Nucleus accumbens (tissue), 56 donors: ENCODE results near the gene PTGES.
A peak's percentile ranks its signal among the peaks of the same experiment; 100 is the strongest.

Experiments used
- DNase-seq, 56 donors: peaks; one replicate each; lab custom pipeline; 2025; lab: John Stamatoyannopoulos, UW

The PTGES gene

DNA sequence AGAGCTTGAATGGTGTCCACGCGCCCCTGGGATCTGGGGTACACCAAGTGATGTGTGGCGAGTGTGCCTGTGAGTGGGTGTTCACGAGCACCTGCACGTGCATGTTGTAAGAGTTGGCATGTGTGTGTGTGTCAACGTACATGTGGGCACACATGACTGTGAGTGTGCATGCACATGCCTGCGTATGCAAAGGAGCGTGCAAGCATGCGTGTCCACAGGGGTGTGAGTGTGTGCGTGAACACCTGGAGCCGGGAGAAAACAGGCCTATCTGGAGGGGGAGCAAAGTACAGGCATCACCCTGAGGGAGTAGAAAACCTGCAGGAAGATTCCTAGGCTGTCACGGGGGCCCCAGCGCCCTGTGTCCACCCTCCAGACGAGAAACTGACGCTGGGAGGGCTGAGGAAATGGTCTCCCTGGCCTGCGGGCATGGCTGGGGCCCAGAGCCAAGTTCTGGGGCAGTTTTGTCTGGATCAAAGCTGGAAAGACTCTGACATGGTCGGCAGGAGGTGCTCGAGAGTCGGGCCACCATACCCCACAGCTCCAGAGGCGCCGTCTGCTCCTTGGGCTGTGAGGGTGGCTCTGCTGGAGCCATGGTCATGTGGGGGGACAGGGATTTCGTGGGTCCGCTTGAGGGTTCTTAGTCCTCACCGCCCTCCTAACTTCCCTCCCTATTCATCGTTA, 31.8 kb downstream of the PTGES start:
- DNase-seq = no peak

DNA sequence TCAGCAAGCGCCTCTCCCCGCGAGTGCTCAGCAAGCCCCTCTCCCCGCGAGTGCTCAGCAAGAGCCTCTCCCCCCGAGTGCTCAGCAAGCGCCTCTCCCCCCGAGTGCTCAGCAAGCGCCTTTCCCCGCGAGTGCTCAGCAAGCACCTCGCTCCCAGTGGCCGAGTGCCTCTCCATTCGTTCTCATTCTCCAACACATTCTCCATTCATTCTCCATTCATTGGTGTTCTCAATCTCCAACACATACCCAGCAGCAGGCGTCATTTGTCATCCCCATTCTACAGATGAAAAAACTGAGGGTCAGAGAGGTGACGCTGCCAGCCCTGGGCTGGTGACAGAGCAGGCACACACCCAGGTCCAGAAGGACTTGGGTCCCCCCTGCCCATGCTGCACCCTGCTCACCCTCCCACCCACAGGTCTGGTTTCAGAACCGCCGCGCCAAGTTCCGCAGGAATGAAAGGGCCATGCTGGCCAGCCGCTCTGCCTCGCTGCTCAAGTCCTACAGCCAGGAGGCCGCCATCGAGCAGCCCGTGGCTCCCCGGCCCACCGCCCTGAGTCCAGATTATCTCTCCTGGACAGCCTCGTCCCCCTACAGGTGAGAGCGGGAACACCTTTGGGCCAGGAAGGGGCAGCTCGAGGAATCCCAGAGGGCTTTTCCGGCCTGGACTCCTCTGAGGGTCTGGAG, 32.5 kb downstream of the PTGES start:
- DNase-seq = no peak

DNA sequence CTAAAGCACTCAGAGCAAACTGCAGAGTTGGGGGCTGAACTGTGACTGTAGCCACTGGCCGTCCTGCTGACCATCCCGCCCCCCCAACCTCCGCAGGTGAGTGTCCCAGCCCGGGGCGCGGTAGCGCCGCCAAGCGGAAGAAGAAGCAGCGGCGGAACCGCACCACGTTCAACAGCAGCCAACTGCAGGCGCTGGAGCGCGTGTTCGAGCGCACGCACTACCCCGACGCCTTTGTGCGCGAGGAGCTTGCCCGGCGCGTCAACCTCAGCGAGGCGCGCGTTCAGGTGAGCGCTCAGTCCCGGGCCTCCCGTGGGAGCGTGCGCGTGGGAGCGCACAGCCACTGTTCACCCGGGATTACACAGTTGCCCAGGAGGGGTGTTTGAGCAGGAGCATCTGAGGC, 33.7 kb downstream of the PTGES start:
- DNase-seq = no peak

DNA sequence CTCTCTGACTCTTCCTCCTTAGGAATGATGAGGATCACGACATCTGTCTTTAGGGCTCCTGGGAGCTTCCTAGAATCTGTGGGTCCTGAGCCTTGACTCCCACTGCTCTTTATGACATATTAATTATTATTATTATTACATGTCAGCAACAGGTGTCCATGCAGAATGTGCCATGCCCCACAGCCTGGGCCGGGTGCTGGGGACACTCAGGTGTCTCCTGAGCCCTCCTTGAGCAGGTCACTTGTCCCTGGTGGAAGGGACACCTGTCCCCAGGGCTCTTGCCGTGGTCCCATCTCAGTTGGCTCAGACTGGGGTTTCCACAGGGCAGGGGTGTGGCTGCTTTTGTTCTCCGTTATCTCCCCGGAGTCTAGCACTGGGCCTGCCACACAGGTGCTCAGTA, 34.2 kb downstream of the PTGES start:
- DNase-seq = no peak

DNA sequence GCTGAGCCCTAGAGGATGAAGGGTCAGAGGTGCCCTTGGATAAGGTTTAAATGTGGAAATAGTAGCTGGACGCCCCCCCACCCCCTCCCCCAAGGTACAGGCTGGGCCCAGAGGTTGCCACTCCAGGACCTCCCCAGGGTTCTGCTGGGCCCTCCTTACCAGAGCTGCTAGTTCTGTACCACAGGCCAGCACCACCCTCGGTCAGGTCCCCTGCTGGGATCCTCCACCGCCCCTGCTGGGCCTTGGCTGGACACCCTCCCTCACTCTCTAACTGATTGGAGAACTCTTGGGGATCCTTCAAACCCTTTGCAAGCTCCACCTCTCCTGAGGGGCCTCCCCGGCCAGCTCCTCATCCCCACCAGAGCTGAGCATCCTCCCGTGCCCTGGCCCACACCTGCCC, 34.9 kb downstream of the PTGES start:
- DNase-seq = no peak

DNA sequence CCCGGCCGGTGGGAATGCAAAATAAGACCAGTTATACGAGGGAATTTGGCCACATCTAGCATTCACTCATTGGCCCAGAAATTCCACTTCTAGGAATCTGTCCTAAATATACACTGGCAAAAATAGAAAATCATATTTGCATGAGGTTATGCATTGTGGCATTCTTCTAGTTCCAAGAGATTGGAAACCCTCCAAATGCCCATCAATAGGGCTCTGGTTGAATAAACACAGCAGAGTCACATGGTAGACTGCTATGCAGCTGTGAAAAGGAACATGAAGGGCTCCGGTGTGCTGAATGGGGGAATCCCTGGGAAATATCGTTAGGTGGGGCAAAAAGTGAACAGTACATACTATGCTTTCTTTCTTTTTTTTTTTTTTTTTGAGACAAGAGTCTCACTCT, 36.8 kb downstream of the PTGES start:
- DNase-seq = no peak

DNA sequence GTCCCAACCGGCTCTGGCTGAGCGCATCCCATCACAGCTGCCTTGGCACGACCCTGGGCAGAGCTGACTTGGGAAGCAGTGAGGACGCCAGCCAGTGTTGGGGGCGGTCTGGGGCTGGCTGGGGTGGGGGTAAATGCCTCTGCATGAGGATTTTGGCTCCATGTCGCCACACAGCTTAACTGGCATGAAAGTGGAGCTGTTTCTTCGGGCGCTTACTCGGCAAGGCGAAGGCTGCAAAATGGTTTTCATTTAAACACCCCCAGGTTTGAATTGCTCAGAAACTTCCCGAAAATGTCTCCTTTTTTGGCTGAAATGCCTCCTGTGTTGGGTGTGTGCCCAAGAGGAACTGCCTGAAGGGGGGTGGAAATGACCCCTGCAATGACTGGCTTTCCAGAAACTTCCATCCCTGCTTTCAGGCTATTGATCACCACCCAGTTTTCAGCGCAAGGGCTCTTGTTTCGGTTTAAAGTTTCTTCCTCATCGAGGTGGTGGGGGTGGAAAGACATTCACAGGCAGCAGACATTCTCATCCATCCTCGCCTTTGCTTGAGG, 38.3 kb downstream of the PTGES start:
- DNase-seq = peak in 12 of 56 donors; percentile 11 to 52 (median 24)

DNA sequence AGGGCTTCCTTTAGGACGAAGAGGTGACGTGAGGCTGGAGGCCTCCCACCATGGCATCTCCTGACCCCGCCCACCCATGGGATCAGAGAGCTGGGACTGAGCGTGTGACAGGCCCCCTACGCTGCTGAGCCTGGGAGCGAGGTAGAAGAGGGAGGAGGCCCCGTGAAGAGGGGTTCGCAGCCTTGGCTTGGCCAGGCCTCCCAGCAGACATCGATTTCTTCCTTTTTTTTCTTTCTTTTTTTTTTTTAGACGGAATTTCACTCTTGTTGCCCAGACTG, 39.5 kb downstream of the PTGES start:
- DNase-seq = no peak

DNA sequence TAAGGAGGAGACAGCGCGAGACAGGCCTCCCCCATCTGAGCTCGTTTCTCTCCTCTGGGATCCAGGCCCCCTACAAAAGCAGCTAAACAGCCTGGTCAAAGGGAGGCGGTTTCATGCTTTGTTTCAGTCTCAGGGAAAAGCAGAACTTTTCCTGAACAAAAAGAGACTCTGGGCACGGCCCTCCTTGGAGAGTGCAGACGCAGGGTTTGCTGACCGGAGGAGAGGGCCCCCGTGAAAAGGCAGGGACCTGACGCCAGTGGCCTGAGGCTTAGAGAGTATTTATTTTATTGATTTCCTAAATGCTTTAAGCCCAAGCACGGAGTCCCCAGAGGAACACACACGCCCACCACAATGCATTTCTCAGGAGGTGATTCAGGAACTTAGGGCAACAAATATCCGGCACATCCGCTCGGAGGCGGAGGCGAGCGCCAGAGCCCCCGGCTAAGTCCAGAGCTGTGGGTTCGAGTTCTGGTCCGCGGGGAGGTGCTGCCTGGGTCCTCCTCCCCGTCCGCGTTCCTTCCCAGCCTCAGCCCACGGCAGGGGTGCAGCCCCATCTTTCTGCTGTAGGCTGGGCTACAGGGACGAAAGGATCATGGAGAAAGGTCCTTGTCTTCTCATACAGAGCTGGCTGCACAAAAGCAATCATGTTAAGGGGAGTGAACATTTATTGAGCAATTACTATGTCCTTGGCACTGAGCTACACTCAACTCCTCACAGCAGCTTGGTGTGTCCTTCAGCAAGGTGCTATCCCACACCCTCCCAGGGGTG, 40.0 kb downstream of the PTGES start:
- peak in 11 of 56 donors; percentile 3 to 60 (median 27) for DNase-seq

DNA sequence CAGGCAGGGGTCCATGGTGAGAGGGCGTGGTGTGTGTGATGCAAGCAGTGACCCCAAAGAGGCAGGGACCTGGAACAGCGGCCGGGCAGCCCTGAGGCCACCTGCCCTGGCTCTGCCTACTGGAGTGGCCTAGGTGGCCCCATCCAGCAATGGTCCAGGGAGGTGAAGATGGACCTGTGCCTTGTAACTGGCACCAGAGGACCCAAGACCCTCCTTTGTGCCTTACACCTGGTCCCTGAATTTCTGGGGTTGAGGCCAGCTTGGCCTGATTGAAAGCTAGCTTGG, 42.7 kb downstream of the PTGES start:
- no peak for DNase-seq

DNA sequence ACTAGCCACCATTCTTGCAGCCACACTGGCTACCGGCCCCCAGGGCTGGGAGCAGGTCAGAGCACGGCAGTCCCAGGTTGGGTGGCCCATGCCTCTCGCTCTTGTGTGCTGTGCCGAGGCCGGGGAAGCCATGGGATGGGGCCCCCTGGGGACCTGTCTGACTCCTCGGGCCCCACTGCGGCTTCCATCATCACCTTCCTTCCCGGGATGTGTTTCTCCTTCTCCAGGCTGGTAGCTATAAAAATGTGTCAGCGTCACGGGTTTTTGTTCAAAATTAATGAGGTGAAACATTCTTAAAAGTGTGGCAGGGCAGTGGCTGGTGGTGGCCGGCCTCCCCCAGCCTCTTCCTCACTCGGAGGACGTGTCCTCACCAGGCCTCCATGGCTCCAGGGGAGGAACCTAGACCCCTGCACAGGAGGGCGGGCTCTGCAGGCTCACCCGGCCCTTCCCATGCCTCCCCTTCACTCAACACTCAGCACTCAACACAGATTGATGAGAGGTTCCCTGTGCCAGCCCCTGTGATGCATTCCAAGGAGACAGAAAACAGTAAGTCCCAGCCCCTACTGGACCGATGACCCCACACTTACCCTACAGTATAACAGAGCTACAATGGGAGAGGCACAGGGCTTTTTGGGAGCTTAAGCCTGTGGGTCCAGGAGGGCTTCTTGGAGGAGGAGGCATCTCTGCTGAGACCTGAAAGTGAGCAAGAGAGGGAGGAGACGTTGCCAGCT, 43.2 kb downstream of the PTGES start:
- DNase-seq = no peak

DNA sequence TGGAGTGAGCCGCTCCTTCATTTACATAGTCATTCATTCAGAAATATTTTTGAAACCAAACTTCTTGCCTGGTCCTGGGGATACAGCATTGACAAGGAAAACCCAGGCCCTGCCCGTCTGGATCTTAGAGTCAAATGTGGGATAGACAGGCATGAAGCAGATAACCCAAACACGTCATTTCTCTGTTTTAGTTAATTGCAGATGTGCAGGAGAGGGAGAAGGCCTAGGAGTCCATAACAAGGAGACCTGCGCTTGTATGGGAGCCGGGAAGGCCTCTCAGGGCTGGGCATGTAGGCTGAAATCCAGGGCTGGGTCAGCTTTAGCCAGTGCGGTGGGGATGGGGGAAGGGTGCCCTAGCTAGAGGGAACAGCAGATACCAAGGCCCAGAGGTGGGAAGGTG, 44.0 kb downstream of the PTGES start:
- no peak for DNase-seq

DNA sequence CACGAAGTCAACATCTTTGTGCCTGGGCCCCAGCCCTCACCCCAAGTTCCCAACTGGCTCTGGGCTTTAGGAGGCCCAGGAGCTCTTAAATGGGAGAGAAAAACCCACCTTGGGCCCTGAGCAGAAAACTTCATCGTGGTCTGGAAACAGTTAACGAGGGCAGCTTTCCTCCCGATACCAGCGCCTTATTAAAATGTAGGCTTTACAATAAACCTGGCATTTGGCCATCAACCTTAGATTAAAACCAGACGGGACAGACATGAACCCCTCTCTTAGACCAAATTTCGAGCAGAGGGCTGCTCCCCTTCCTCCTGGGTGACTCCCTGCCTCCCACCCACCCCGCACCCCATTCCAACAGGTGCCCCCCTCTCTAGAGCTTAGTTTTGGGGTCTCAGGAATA, 48.0 kb downstream of the PTGES start:
- no peak for DNase-seq

DNA sequence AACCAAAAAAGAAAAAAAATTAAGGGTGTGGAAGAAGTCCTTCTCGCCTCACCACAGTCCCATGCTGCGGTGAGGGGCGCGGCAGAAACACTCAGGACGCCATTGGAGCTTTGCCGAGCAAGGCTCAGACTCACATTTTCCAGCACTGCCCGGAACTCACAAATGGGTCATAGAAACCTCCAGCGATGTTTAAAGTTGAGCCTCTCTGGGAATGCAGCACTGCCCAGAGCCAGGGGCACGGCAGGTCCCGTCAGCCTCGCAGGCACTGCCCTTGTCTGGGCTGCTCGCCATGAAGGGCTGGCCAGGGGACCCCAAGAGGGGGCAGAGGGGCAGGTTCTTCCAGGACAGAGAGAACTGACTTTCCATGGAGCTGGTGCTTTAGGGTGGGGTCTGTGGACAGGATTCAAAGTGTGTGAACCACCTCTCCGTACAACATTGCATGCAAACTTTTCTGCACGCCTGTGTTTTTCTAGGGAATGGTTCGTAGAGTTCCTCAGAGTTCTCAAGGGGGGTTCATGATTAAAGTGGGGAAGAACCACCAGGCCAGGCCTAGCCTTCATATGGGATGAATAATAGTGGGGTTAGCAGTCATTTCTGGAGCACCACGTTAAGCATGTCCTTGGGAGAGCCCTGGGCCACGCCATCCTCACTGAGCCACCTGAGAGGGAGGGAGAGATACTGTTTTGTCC, 49.0 kb downstream of the PTGES start:
- peak in 3 of 56 donors; percentile 9 to 25 (median 13) for DNase-seq

DNA sequence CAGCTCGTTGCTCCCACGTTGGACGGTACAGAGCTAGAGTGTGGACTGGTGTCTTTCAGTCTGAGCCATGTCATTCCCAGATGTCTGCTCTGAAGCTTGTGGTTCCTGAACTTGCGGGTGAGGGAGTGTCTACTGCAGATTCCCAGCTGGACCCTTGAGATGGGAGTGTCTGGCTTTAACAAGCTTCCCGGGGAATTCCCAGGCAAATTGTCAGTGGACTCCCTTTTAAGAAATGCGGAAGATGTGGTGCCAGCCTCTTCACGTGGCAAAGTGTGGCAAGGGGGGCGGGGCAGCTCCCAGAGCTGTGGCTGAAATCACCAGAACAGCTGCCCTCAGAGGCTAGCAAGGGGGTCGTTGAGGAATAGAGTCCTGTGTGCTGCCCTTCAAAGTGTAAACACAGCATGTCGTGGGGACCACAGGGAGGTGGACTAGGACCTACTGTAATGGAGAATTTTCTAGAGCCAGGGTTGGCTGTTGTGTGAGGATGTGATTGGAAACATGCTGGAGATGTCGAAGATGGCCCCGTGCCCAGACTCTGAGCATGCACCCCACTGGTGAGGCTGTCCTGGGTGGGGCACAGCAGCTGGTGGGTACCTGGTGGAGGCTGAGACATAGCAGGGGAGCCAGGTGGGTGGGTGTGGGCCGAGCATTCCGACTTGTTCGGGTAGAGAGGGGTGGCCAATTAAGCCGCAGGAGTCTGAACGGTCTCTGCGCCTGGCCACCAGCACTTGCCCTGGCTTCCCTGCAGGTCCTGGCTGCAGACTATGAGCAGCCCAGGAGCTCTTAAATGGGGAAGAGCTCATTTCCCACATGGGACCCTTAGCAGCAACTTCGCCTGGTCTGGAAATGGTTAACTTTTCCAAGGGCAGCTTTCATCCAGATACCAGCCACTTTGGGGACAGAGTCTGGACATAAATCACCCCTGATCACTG, 50.0 kb downstream of the PTGES start:
- peak in 2 of 56 donors; percentile 6 to 21 for DNase-seq

DNA sequence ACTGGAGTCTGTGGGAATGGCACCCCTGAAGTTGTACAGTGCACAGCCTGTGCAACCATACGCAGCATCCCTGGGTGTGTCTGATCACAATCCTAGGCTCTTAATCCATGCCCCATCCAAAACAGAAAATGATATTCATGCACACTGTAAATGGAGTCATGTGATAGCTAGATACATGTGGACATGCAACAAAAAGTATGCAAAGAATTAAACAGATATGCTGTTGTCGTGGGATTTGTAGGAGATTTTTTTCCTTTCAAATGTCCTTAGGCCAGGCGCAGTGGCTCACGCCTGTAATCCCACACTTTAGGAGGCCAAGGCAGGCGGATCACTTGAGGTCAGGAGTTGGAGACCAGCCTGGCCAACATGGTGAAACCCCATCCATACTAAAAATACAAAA, 51.3 kb downstream of the PTGES start:
- no peak for DNase-seq

DNA sequence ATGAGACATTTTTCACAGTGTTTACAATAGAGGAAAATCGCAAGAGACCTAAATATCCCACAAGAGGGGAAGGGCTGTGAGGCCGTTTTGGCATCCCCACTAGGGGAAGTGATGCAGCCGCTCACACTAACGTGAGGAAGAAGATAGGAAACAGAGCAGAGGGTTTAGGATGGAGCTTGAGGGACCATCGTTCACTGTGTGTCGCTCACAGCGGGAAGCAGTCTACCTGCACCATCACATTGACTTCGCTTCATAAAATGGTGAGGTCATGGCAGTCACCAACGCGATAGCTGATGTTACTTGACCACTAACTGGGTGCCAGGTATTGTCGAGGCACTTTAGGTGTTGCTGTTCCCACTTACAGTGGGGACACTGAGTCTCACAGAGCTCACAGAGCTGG, 51.8 kb downstream of the PTGES start:
- no peak for DNase-seq

DNA sequence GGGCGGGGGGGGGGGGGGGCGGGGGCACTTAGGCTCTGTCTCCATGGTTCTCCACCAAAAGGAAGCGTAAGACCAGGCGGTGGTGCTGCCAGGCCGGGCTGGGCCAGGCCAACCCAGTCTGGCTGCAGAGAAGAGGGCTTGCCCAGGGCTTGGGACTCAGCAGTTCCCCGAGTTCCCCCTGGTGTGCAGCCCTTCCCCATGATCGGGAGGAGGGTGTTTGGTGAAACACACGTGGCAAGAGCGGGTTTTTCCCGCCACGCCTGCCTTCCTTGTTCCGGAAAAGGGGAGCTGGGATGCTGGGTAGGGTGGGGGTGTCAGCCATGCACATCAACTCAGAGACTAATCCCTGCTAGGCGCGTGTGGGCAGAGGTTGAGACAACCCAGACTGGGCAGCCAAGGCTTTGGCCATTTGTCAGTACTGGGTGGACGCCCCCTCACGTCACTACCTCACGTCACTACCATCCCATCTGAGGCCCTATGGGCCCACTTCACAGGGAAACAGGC, 54.5 kb downstream of the PTGES start:
- no peak for DNase-seq

DNA sequence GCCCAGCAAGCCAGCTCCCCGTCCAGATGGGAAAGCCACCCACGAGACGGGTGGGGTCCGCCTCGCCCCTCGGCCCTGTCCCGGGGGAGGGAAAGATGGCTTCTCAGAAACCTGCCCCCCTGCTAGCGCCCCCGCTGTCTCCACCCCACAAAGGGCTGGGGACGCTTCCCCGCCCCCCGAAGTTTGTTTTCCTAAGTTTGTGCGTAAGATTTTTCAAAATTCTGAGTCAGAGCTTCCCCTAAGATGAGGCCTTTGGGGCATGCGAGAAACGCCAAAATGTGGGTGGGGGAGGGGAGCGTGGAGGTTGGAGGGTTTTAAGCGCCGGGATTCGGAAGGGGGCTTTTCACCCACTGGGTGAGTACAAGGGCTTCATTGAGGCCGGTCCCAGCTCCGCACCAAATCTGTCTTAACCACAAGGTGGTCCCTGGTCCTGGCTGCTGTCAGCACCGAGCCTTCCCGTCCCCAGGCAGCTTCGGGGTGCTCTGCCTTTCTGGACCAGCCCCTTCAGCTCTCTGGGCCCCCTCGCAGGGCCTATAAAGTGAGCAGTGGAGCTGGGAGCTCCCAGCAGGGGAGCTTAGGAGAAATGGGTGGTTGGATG, 55.1 kb downstream of the PTGES start:
- DNase-seq = no peak
